OCI-LY3 (cell line): ENCODE data around the gene ARID5A.

Experiments used
- H2AFZ ChIP-seq: fragments of 200-600, 300-600 bp; shearing (Covaris generic); 2 replicates; pipeline ENCODE4 v1.6.0; 2014; ENCODE audit warnings: antibody characterized with exemption, low read depth, low read length
- H3K27ac ChIP-seq: fragments of 200-600, 300-600 bp; sonication (generic); 2 replicates; pipeline ENCODE4 v1.5.1; 2014; ENCODE audit warnings: mild to moderate bottlenecking, low read length, moderate library complexity, mixed read lengths
- H3K27me3 ChIP-seq: fragments of 200-600, 300-600 bp; sonication (generic); 2 replicates; pipeline ENCODE4 v1.6.1; 2014; ENCODE audit warnings: low read depth, low read length, mixed read lengths
- H3K36me3 ChIP-seq: fragments of 200-600, 300-600 bp; sonication (generic); replicated peaks from 2 replicates; pipeline ENCODE3; 2014; ENCODE audit warnings: low read depth, low read length, mixed read lengths
- H3K4me1 ChIP-seq: fragments of 300-600, 200-600 bp; sonication (generic); 2 replicates; pipeline ENCODE4 v1.6.1; 2014; ENCODE audit warnings: low read length, mixed read lengths
- H3K4me2 ChIP-seq: fragments of 200-600, 300-600 bp; sonication (generic); 2 replicates; pipeline ENCODE4 v1.6.1; 2014; ENCODE audit warnings: low read length, mixed read lengths
- H3K4me3 ChIP-seq: fragments of 300-600, 200-600 bp; sonication (generic); 2 replicates; pipeline ENCODE4 v1.5.1; 2014; ENCODE audit warnings: antibody characterized with exemption, mild to moderate bottlenecking, low read length, moderate library complexity
- H3K79me2 ChIP-seq: fragments of 300-600, 200-600 bp; shearing (Covaris generic); 2 replicates; pipeline ENCODE4 v1.6.1; 2014; ENCODE audit warnings: mild to moderate bottlenecking, low read length, mixed read lengths
- H3K9ac ChIP-seq: fragments of 300-600, 200-600 bp; shearing (Covaris generic); 2 replicates; pipeline ENCODE4 v1.6.0; 2014; ENCODE audit warnings: mild to moderate bottlenecking, low read length, moderate library complexity
- H3K9me3 ChIP-seq: fragments of 200-600, 300-600 bp; shearing (Covaris generic); 2 replicates; pipeline ENCODE4 v1.6.1; 2014; ENCODE audit warnings: low read length, mixed read lengths; ENCODE audit not compliant: insufficient read depth
- H4K20me1 ChIP-seq: fragments of 200-600, 300-600 bp; sonication (generic); 2 replicates; pipeline ENCODE4 v1.6.1; 2016; ENCODE audit warnings: low read length, mixed read lengths; ENCODE audit not compliant: insufficient read depth
- CTCF ChIP-seq: fragments of 200-600, 300-600 bp; sonication (generic); IDR thresholded peaks from 2 replicates; pipeline ENCODE4 v1.5.1; 2014; ENCODE audit warnings: antibody characterized with exemption, low read length, low read depth
- EZH2phosphoT487 ChIP-seq: fragments of 200-600 bp; shearing (Covaris generic); IDR thresholded peaks from 2 replicates; pipeline ENCODE4 v1.6.1; 2018; ENCODE audit warnings: antibody characterized with exemption, mixed run types, low read depth

Gene ARID5A

GRCh38 chr2:96591054-96591453 is 54.5 kb downstream of the ARID5A start:
- Histone ChIP-seq H2AFZ (no peak overlapping the region), H3K36me3 (peaks cover 36% of the 10 kb centered on the region), H3K4me3 (no peak overlapping the region), H3K27ac (no peak overlapping the region), H3K27me3 (no peaks in the 10 kb centered on the region), H3K9me3 (no peaks in the 10 kb centered on the region), H3K9ac (no peak overlapping the region), H4K20me1 (no peaks in the 10 kb centered on the region), H3K4me1 (no peaks in the 10 kb centered on the region), H3K79me2 (no peaks in the 10 kb centered on the region), H3K4me2 (no peak overlapping the region)
- TF ChIP-seq CTCF (no peak), EZH2phosphoT487 (no peak)

- Histone ChIP-seq H3K4me1 (no peaks in the 10 kb centered on the region), H3K36me3 (peaks cover 36% of the 10 kb centered on the region)
Observed at GRCh38 chr2:96591494-96591893, 54.9 kb downstream of the ARID5A start.

GRCh38 chr2:96594282-96594681 is 57.7 kb downstream of the ARID5A start:
- no peak for TF ChIP-seq CTCF
- no peak for TF ChIP-seq EZH2phosphoT487
- no peak overlapping the region for H3K9ac ChIP-seq
- H3K9me3 ChIP-seq: no peaks in the 10 kb centered on the region
- H3K79me2 ChIP-seq: no peaks in the 10 kb centered on the region
- no peaks in the 10 kb centered on the region for H3K4me1 ChIP-seq
- no peak overlapping the region for H3K27ac ChIP-seq
- no peaks in the 10 kb centered on the region for H4K20me1 ChIP-seq
- no peaks in the 10 kb centered on the region for H3K27me3 ChIP-seq
- no peak overlapping the region for H2AFZ ChIP-seq
- peaks cover 44% of the 10 kb centered on the region for H3K36me3 ChIP-seq
- H3K4me3 ChIP-seq: no peak overlapping the region
- H3K4me2 ChIP-seq: no peak overlapping the region

More at GRCh38 chr2:96591494-96591893, 54.9 kb downstream of the ARID5A start:
- no peak overlapping the region for H3K4me3 ChIP-seq
- H4K20me1 ChIP-seq: no peaks in the 10 kb centered on the region
- no peaks in the 10 kb centered on the region for H3K27me3 ChIP-seq
- no peaks in the 10 kb centered on the region for H3K9me3 ChIP-seq
- TF ChIP-seq EZH2phosphoT487: no peak
- no peak for TF ChIP-seq CTCF
- no peak overlapping the region for H2AFZ ChIP-seq
- no peak overlapping the region for H3K4me2 ChIP-seq
- H3K27ac ChIP-seq: no peak overlapping the region
- no peaks in the 10 kb centered on the region for H3K79me2 ChIP-seq
- no peak overlapping the region for H3K9ac ChIP-seq

- H3K79me2 ChIP-seq: no peaks in the 10 kb centered on the region
- H3K9me3 ChIP-seq: no peaks in the 10 kb centered on the region
- H3K4me2 ChIP-seq: no peak overlapping the region
- no peak overlapping the region for H3K27ac ChIP-seq
- H3K4me3 ChIP-seq: no peak overlapping the region
- H2AFZ ChIP-seq: no peak overlapping the region
- H4K20me1 ChIP-seq: no peaks in the 10 kb centered on the region
- TF ChIP-seq CTCF (no peak), EZH2phosphoT487 (no peak)
- H3K4me1 ChIP-seq: no peaks in the 10 kb centered on the region
- peaks cover 47% of the 10 kb centered on the region for H3K36me3 ChIP-seq
- no peak overlapping the region for H3K9ac ChIP-seq
- H3K27me3 ChIP-seq: no peaks in the 10 kb centered on the region
Observed at GRCh38 chr2:96594691-96595152, 58.2 kb downstream of the ARID5A start.
